ENCODE data around the gene NDC1. TPM values are rescaled to one million over a fixed set of nuclear protein-coding genes. Genes with fewer than 3 reads are reported as not detected.

NDC1 gene
- total and polyA plus RNA-seq, 2 of the 4 experiments (the other 2 are of a cell fraction), result 11.8 to 33.9 TPM

DNA sequence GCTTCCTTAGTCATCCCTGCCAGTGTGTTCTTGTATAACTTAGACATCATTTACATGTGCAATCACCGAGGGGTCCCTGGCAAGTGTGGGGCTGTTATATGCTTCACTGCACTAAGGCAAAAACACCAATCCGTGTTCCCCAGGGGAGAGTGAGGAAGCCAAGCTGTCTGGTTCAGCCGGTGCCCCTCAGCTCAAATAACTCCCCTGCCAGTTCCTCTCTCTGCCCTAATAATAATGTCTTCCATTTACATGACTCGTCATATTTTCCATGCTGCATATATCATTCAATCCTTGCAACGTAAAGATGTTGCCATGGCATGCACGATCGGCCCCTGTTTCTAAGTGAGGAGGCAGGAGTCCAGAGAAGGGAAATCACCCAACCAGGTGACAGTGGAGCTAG is 24.4 kb upstream of the NDC1 start:
- POLR2A ChIA-PET (ENCODE audit: unreplicated experiment), result no interaction called here
- intact Hi-C loops (cut with micrococcal nuclease) (loop anchor here (1.0 to 10.0 kb wide), 4 partner anchors 85 to 542 kb away; partner anchors contain the start of genes IFT25, LRRC42, SSBP3 and TCEANC2), in situ Hi-C loops (cut with MboI; ENCODE audit: low sequenced_read_pairs) (loop anchor here (25.0 kb wide), 4 partner anchors 200 to 925 kb away; partner anchors contain the start of genes CYB5RL, MRPL37, TCEANC2 and TMEM59)

More for the DNA sequence above, 24.4 kb upstream of the NDC1 start:
- no peak overlapping the region for H2AK9ac ChIP-seq (replicated peaks; ENCODE audit: low read depth, low read length, poor library complexity)
- H4K91ac ChIP-seq (ENCODE audit: insufficient read depth, low read depth, low read length), result no peak overlapping the region
- dilution Hi-C loops (cut with HindIII; ENCODE audit: low sequenced_read_pairs, unreplicated experiment), result no loop called here
- peaks cover 14% of the 10 kb centered on the region for H3K36me3 ChIP-seq (ENCODE audit: control insufficient read depth, insufficient read depth, low read length)
- H3K9ac ChIP-seq (ENCODE audit: low read depth, low read length), result no peak overlapping the region
- no peak overlapping the region for H3K4ac ChIP-seq (ENCODE audit: low read depth, low read length)
- 88% methylated on average over 3 of the region's 7 CpGs; no CpG with 5 or more reads in 1 of the 2 experiments for WGBS, 2 experiments (ENCODE audit: extremely low coverage in 2 of 2, insufficient read length in 1 of 2)
- no peaks in the 10 kb centered on the region for H3K9me3 ChIP-seq (ENCODE audit: control insufficient read depth, insufficient read depth, low read length)
- H4K5ac ChIP-seq (ENCODE audit: low read depth, low read length), result no peak overlapping the region
- CTCF ChIA-PET, result no interaction called here
- no peak overlapping the region for H2AK5ac ChIP-seq (ENCODE audit: low read depth, low read length)
- H2AFZ ChIP-seq (replicated peaks; ENCODE audit: low read length, poor library complexity), result no peak overlapping the region
- H3K27me3 ChIP-seq (ENCODE audit: control insufficient read depth, insufficient read depth, low read length), result no peaks in the 10 kb centered on the region
- H4K20me1 ChIP-seq (ENCODE audit: insufficient read depth, low read length), result no peaks in the 10 kb centered on the region
- H4K8ac ChIP-seq (ENCODE audit: low read depth in 2 of 2, low read length in 2 of 2), result no peak overlapping the region
- no peak overlapping the region for H3K23ac ChIP-seq (ENCODE audit: low read depth, low read length)
- H3K9me1 ChIP-seq (ENCODE audit: insufficient read depth, low read length), result no peaks in the 10 kb centered on the region
- DNase-seq, result no peak
- no peak overlapping the region for H3K4me3 ChIP-seq (ENCODE audit: insufficient read depth, low read depth, low read length)
- no peak overlapping the region for H3K14ac ChIP-seq (replicated peaks; ENCODE audit: low read depth, low read length)
- H3K56ac ChIP-seq (ENCODE audit: extremely low read depth, insufficient read depth, low read length), result no peak overlapping the region
- TF ChIP-seq NFE2L2 (IDR thresholded peaks at IDR 0.05; ENCODE audit: low read depth, low read length) (peak; percentile 44; the same call in 1 of the 2 replicates), FOS (IDR thresholded peaks at IDR 0.05; ENCODE audit: low read depth, low read length) (no peak), MAZ (IDR thresholded peaks at IDR 0.05; ENCODE audit: borderline replicate concordance, low read depth, low read length) (no peak), BHLHE40 (IDR thresholded peaks at IDR 0.05; ENCODE audit: low read depth, low read length) (no peak), MAFK (IDR thresholded peaks at IDR 0.05; ENCODE audit: low read depth, low read length) (peak; percentile 44; the same call in 1 of the 2 replicates), POLR2A (IDR thresholded peaks at IDR 0.05; ENCODE audit: low read depth, low read length) (no peak), MXI1 (IDR thresholded peaks at IDR 0.05; ENCODE audit: borderline replicate concordance, low read depth, low read length) (no peak), CEBPB (IDR thresholded peaks at IDR 0.05; ENCODE audit: low read depth, low read length) (no peak)
- TF ChIP-seq, protein P1, sequence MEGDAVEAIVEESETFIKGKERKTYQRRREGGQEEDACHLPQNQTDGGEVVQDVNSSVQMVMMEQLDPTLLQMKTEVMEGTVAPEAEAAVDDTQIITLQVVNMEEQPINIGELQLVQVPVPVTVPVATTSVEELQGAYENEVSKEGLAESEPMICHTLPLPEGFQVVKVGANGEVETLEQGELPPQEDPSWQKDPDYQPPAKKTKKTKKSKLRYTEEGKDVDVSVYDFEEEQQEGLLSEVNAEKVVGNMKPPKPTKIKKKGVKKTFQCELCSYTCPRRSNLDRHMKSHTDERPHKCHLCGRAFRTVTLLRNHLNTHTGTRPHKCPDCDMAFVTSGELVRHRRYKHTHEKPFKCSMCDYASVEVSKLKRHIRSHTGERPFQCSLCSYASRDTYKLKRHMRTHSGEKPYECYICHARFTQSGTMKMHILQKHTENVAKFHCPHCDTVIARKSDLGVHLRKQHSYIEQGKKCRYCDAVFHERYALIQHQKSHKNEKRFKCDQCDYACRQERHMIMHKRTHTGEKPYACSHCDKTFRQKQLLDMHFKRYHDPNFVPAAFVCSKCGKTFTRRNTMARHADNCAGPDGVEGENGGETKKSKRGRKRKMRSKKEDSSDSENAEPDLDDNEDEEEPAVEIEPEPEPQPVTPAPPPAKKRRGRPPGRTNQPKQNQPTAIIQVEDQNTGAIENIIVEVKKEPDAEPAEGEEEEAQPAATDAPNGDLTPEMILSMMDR (conservative IDR thresholded peaks at IDR 0.05; ENCODE audit: low read depth, low read length), result no peak
- H2BK120ac ChIP-seq (ENCODE audit: low read depth, low read length), result no peak overlapping the region
- no peaks in the 10 kb centered on the region for H3K4me1 ChIP-seq (ENCODE audit: control insufficient read depth, insufficient read depth, low read length)
- H2BK15ac ChIP-seq (ENCODE audit: low read depth, low read length), result no peak overlapping the region
- no peak overlapping the region for H2BK20ac ChIP-seq (ENCODE audit: low read depth, low read length)
- H2BK5ac ChIP-seq (ENCODE audit: low read depth, low read length, poor library complexity, severe bottlenecking), result no peak overlapping the region
- ATAC-seq (ENCODE audit: low read depth), result no peak
- H3K79me1 ChIP-seq (ENCODE audit: low read depth in 1 of 2, low read length in 2 of 2), result no peaks in the 10 kb centered on the region
- H3K18ac ChIP-seq (ENCODE audit: low read depth, low read length), result no peak overlapping the region
- H3K4me2 ChIP-seq (ENCODE audit: low read depth, low read length), result no peak overlapping the region
- no peak overlapping the region for H3K27ac ChIP-seq (ENCODE audit: insufficient read depth, low read length)
- BruUV-seq (replicated peaks), result no TSS peak

Data from IMR-90 (cell line).